HEK293T (cell line): Measurements from ENCODE around the gene ADCY10.

Source experiments
- ARNT ChIP-seq: fragments of 450-650 bp; IDR thresholded peaks from 2 replicates; pipeline ENCODE4 v1.6.1; 2017; ENCODE audit warnings: mild to moderate bottlenecking
- CTBP1 ChIP-seq: fragments of 450-650 bp; IDR thresholded peaks from 2 replicates; pipeline ENCODE4 v1.6.1; 2016; ENCODE audit warnings: borderline replicate concordance
- ELF4 ChIP-seq: fragments of 450-650 bp; IDR thresholded peaks from 2 replicates; pipeline ENCODE4 v1.6.1; 2017; ENCODE audit warnings: antibody characterized with exemption
- FOXA1 ChIP-seq: fragments of 450-650 bp; IDR thresholded peaks from 2 replicates; pipeline ENCODE4 v1.6.1; 2016; ENCODE audit warnings: mild to moderate bottlenecking
- FOXK2 ChIP-seq: fragments of 450-650 bp; IDR thresholded peaks from 2 replicates; pipeline ENCODE4 v1.6.1; 2016; ENCODE audit warnings: mild to moderate bottlenecking
- FOXM1 ChIP-seq: fragments of 450-650 bp; IDR thresholded peaks from 2 replicates; pipeline ENCODE4 v1.6.1; 2017; ENCODE audit warnings: mild to moderate bottlenecking, borderline replicate concordance
- HDGF ChIP-seq: fragments of 450-650 bp; IDR thresholded peaks from 2 replicates; pipeline ENCODE4 v1.6.1; 2017; ENCODE audit warnings: antibody characterized with exemption, borderline replicate concordance
- LEF1 ChIP-seq: fragments of 450-650 bp; IDR thresholded peaks from 2 replicates; pipeline ENCODE4 v1.6.1; 2017; ENCODE audit warnings: mild to moderate bottlenecking, borderline replicate concordance
- NFRKB ChIP-seq: fragments of 450-650 bp; IDR thresholded peaks from 2 replicates; pipeline ENCODE4 v1.6.1; 2016; ENCODE audit warnings: mild to moderate bottlenecking, moderate library complexity
- SP1 ChIP-seq: fragments of 450-650 bp; IDR thresholded peaks from 2 replicates; pipeline ENCODE4 v1.6.1; 2017
- SUZ12 ChIP-seq: fragments of 450-650 bp; IDR thresholded peaks from 2 replicates; pipeline ENCODE4 v1.6.1; 2016; ENCODE audit warnings: mild to moderate bottlenecking
- TARDBP ChIP-seq: fragments of 450-650 bp; IDR thresholded peaks from 2 replicates; pipeline ENCODE4 v1.6.1; 2016
- TF ChIP-seq, protein P1 (sequence below): fragments of 450-650 bp; IDR thresholded peaks from 2 replicates; pipeline ENCODE4 v1.6.1; 2016

DNA sequence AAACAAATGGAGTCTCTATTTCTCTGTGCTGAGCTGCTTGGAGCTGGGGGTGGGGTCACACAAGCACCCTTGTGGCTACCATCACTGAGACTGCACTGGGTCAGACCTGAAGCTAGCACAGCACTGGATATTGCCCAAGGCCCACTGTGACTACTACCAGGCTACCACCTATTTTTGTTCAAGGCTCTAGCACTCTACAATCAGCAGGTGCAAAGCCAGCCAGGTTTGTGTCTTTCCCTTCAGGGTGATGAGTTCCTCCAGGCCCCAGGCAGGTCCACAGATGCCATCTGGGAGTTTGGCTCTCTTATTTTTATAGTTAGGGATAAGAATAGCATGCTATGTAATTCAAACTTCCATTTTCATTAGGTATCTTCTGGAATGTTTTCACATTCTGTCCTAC lies 23.5 kb downstream of the ADCY10 start:
- TF ChIP-seq SUZ12 (no peak), NFRKB (no peak), FOXA1 (no peak), FOXK2 (no peak), SP1 (no peak), HDGF (no peak), ELF4 (no peak), ARNT (no peak), LEF1 (no peak), TARDBP (no peak), FOXM1 (no peak), CTBP1 (no peak)
- TF ChIP-seq, protein P1, sequence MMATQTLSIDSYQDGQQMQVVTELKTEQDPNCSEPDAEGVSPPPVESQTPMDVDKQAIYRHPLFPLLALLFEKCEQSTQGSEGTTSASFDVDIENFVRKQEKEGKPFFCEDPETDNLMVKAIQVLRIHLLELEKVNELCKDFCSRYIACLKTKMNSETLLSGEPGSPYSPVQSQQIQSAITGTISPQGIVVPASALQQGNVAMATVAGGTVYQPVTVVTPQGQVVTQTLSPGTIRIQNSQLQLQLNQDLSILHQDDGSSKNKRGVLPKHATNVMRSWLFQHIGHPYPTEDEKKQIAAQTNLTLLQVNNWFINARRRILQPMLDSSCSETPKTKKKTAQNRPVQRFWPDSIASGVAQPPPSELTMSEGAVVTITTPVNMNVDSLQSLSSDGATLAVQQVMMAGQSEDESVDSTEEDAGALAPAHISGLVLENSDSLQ, result no peak
